ENCODE data around the gene BCAS4.
"Not testable (repeated sequence)": the region's sequence is repeated elsewhere in the genome, so short reads cannot be mapped to it uniquely, and the experiment has no call there.

The BCAS4 gene

GRCh38 chr20:50800986-50801746 is 6.3 kb downstream of the BCAS4 start:
- not testable (repeated sequence) for DNase-seq

- DNase-seq: no peak
Observed at GRCh38 chr20:50801747-50802125, 6.9 kb downstream of the BCAS4 start.

DNA sequence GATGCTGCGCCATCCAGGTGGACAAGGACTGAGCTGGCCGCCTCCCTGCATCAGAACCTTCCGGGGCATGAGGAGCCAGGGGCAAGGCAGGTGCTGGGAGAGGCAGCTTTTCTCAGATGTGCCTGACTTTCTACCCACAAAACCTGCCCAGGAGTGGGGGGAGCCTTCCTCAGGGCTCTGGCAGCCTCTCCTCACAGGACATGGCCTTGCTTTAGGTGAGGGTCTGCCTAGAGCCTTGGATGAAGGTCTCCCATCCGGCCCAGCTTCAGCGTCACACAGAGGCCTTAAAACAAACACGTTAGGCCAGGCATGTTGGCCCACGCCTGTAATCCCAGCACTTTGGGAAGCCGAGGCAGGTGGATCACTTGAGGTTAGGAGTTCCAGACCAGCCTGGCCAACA is 7.4 kb downstream of the BCAS4 start:
- no peak for DNase-seq

GRCh38 chr20:50804437-50805348 is 9.8 kb downstream of the BCAS4 start:
- DNase-seq: no peak

DNA sequence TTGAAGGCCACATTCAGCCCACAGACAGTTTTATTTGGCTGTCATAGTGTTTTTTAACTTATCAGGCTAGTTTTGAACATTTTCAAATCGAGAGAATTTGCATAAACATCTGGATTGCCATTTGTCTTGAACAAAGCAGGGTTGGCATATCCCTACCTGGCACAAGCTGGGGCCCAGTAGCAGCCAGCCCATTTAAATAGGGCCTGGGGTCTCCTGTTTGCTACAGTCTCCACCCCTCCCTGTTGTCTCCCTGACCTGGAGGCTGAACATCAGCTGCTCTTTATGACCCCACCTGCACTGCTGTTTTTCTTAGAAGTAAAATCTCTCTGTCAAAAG is 10.5 kb downstream of the BCAS4 start:
- DNase-seq: no peak

DNA sequence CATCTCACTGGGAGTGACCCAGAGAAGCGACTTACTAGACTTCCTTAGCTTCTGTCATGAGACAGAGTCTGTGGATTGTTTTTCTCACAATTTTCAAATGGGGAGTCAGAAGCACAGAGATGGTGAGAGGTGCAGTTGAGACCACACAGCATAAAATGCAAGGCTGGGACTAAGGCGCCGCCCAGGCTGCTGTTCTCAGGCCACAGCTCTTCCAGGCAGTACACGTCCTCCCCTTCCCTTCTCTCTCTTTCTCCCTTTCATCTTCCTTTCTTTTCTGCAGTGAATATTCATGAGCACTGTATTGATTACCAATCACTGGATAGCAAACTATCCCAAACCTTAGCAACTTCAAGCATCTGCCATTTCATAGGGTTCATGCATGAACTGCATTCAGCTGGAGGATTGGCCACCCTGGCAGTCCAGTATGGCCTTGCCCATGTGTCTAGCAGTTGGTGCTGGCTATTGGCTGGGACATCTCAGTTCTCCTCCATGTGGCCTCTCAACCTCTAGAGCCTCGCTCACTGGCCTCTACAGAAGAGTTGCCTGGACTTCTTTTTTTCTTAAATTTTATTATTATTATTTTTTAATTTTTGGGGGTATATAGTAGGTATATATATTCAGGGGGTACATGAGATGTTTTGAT is 11.4 kb downstream of the BCAS4 start:
- no peak for DNase-seq

- no peak for DNase-seq
Observed at GRCh38 chr20:50810063-50810462, 15.2 kb downstream of the BCAS4 start.

- no peak for DNase-seq
Observed at GRCh38 chr20:50810842-50811241, 16.0 kb downstream of the BCAS4 start.

DNA sequence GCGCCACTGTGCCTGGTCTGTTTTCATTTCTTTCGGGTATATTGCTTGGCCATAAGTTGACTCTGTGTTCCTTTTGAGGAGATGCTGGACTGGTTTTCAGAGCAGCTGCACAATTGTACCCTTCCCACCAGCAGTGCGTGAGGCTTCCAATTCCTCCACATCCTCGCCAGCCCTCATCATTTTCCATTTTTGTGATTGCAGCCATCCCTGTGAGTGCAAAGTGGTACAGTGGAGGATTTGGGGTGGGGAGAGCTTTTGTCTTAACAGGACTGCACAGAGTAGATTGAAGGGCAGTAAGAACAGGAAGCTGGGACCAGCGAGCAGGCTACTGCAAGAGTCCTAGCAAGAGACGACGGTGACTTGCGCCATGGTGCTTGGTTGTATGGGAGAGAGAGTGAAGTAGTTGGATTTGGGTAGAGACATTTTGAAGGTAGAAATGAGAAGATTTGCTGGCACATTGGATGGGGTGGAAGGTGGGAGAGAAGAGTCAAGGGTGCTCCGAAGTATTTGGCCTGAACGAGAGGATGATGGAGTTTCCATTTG is 18.3 kb downstream of the BCAS4 start:
- DNase-seq: no peak

- DNase-seq: no peak
Observed at GRCh38 chr20:50813801-50814200, 18.9 kb downstream of the BCAS4 start.

GRCh38 chr20:50814438-50815161 is 19.7 kb downstream of the BCAS4 start:
- DNase-seq: no peak

DNA sequence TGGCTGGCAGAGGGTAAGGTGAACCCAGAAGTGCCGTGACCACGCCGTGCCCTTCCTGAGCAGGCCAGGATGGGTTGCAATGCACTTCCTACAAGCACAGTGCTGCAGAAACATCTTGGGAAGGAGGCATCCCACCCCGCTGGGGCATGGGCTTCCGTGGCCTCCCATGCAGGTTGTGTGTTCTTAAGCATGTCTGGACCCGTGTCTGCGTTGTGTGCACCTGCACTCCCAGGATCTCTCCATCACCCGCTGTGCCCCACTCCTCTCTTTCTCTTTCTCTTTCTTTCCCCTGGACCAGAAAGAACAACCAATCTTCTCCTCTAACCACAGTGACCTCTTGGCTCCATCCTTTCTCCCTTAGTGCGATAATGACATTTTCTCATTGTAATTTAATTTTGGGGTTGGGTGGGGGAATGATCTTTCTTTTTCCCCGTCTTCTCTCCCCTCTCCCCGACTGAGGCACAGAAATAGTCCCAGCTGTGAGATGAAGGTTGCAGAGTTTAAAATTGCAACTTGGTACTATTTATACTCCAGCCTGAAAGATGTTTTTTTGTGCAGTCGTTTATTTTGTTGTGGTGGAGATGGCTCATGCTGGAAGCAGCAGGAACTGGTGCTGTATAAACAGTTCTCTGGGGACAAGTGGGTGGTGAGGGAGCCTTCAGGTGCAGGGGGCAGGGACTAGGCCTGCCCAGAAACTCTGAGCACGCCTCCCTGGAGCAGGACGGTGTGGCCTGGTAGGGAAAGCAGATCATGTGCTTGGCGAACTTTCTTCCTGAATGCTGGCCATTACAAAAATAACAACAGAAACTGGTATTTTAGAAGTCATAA is 20.5 kb downstream of the BCAS4 start:
- DNase-seq: no peak

- DNase-seq: no peak
Observed at GRCh38 chr20:50817776-50818172, 22.9 kb downstream of the BCAS4 start.

- DNase-seq: no peak
Observed at GRCh38 chr20:50819349-50819748, 24.5 kb downstream of the BCAS4 start.

GRCh38 chr20:50820515-50821256 is 25.8 kb downstream of the BCAS4 start:
- DNase-seq: no peak

- no peak for DNase-seq
Observed at GRCh38 chr20:50821257-50821921, 26.5 kb downstream of the BCAS4 start.

- no peak for DNase-seq
Observed at GRCh38 chr20:50821994-50822393, 27.1 kb downstream of the BCAS4 start.

DNA sequence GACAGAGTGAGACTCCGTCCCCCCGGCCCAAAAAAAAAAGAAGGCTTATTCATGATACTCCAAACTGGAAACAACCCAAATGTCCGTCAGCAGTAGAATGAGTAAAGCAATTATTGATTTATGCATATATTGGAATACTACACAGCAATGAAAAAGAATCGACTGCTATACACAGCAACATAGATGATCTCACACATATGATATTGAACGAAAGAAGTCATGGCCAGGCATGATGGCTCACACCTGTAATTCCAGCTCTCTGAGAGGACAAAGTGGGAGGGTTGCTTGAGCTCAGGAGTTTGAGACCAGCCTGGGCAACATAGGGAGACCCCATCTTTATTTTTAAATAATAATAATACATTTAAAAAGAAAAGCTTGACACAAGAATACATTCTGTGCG is 28.5 kb downstream of the BCAS4 start:
- no peak for DNase-seq

GRCh38 chr20:50824137-50824536 is 29.3 kb downstream of the BCAS4 start:
- DNase-seq: no peak

DNA sequence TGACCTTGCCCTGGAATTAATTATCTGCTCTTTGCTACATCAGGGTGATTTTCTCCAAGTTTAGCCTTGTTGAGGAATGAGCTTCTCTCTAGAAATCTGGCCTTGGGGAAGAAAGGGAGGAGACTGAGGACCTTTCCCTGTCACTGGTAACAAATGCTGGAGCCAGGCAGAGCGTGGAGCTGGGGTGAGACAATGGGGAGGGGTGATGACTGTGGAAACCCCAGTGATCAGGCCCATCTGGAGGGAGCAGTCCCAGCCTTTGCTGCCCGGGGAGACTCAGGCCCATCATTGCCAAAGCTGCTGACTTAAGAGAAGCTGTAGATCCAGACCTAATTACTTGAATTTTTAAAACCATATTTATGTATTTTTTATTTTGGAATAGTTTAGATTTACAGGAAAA is 31.3 kb downstream of the BCAS4 start:
- DNase-seq: no peak

Data from NCI-H446 treated with DMSO at 0.1 percent for 48 hours (cell line).